ENCODE measurements around the gene MYOM3.

The MYOM3 gene

DNA sequence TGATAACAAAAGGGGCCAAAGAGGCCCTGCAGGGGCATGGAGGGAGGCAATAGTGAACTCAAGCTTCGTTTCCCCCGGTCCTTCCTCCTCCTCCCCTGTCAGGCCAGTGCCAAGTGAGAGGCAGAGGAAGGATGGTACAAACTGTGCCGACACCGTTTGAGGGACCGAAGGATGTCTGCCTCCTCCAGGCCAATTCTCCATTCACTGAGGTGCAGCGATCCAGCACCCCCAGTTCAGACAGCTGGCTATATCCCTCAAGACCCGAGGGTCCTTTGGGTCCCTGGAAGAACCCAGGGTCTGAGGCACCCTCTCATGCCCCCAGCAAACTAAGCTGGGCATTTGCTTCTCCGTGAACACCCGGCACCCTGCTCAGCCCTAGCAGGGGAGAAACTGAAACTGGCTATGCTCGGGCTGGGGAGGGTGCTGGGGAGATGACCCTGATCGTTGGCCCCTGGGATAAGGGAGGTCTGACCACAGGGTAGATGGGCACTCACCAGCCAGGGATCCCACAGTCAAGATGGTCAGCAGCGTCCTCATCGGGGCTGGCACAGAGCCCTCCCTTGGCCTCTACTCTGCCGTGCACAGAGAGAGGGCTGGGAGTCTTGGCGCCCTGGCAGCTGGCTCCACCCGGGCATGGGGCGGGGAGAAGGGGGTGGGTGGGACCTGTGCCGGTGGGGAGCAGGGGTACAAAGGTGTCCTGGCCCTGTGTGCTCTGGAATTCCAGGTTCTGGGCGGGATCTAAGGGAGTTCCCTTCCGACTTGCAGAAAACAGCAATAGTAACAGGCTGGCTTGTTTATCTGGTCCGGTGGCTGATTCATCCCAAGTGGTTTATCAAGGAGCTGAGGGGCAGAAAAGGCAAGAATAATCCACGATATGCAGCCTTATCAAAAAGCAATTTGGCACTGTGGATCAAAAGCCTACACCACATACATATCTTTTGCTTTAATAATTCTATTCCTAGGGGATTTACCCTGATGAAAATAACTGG lies 30.9 kb upstream of the MYOM3 start, which contains the start of gene IL22RA1:
Gene IL22RA1 (minus strand): TSS at position 595 of the 989 bp plus-strand sequence. CDS start 58 bp downstream, at position 537.
- no peaks in the 10 kb centered on the region; the same call in 1 of the 2 replicates for H3K9me3 ChIP-seq (ENCODE audit: insufficient read depth, low read length)
- no peaks in the 10 kb centered on the region for H3K27me3 ChIP-seq (ENCODE audit: insufficient read depth, insufficient read length)
- no peak for DNase-seq (ENCODE audit: low read depth, low spot score)
- peaks cover 2% of the 10 kb centered on the region for H3K4me1 ChIP-seq (ENCODE audit: insufficient read depth, insufficient read length)
- H3K4me3 ChIP-seq (ENCODE audit: insufficient read length, low read depth) = no peak within 1 kb of the TSS
- no peak for TF ChIP-seq SUZ12 (IDR thresholded peaks at IDR 0.05; ENCODE audit: extremely low read depth, insufficient read depth, insufficient read length)
- no peak for TF ChIP-seq ZNF274 (IDR thresholded peaks at IDR 0.05; ENCODE audit: low read depth, low read length)
- TF ChIP-seq YY1 (IDR thresholded peaks at IDR 0.05; ENCODE audit: insufficient read depth, insufficient read length) = no peak
- H3K9ac ChIP-seq (ENCODE audit: insufficient read length, low read depth) = no peak within 1 kb of the TSS
- H3K36me3 ChIP-seq (ENCODE audit: insufficient read depth, insufficient read length, low read length) = no peaks in the 10 kb centered on the region

DNA sequence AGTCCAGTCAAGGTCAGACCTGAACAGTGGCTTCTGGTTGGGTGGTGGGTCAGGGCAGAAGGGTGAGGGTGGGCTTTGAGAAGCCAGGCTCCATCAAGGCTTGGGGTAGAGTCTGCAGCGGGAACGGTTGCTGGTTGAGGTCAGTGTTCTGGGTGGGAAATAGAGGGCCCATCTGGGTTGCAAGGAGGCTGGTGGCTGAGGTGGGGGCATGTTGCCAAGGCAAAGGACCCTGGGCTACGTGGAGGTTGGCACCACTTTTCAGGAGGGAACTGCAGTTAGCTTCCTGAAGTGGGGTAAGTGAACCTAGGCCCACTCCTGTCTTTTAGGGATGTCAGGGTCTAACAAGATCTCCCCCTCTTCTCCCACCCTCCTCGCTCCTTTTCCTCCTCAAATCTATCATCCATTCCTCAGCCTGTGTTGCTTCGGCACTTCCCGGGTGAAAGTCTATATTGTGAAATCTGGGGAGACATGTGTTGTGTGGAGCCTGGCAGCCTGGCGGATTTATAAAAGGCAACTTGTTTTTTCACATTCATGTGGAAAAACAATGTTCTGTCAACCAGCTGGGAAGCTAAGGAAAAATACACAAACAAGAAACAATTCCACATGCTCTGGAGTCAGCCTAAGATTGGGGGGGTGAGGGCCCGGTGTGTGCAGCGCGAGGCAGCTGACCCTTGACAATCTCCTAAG lies 29.5 kb upstream of the MYOM3 start:
- H3K36me3 ChIP-seq (ENCODE audit: insufficient read depth, insufficient read length, low read length) = no peaks in the 10 kb centered on the region
- DNase-seq (ENCODE audit: low read depth, low spot score) = no peak
- H3K4me3 ChIP-seq (ENCODE audit: insufficient read length, low read depth) = no peak overlapping the region
- H3K9ac ChIP-seq (ENCODE audit: insufficient read length, low read depth) = no peak overlapping the region
- peaks cover 2% of the 10 kb centered on the region for H3K4me1 ChIP-seq (ENCODE audit: insufficient read depth, insufficient read length)
- no peaks in the 10 kb centered on the region for H3K27me3 ChIP-seq (ENCODE audit: insufficient read depth, insufficient read length)
- TF ChIP-seq YY1 (IDR thresholded peaks at IDR 0.05; ENCODE audit: insufficient read depth, insufficient read length) (no peak), SUZ12 (IDR thresholded peaks at IDR 0.05; ENCODE audit: extremely low read depth, insufficient read depth, insufficient read length) (no peak), ZNF274 (IDR thresholded peaks at IDR 0.05; ENCODE audit: low read depth, low read length) (no peak)
- no peaks in the 10 kb centered on the region; the same call in 1 of the 2 replicates for H3K9me3 ChIP-seq (ENCODE audit: insufficient read depth, low read length)

DNA sequence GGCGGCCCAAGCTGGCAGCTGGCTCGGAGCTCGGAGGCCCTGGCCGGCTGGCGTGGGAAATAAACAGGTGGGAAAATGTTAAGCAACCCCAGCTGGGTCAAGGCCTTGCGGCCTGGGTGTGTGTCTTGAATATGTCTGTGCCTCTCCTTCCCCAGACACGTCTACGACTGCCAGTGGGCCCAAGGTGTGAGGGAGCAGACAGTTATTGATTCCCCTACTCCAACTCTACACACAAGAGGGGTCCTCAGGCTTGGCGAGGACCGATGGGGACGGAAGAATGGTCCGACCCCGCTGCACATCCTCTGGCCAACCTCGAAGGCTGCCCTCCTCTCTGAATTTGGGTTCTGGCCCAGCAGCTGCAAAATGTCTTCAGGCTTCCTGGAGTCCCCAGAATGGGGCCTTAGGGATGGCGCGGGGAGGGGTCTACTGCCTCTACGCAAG lies 28.8 kb upstream of the MYOM3 start:
- no peak for DNase-seq (ENCODE audit: low read depth, low spot score)
- H3K9ac ChIP-seq (ENCODE audit: insufficient read length, low read depth) = no peak overlapping the region
- no peaks in the 10 kb centered on the region; the same call in 1 of the 2 replicates for H3K9me3 ChIP-seq (ENCODE audit: insufficient read depth, low read length)
- H3K4me1 ChIP-seq (ENCODE audit: insufficient read depth, insufficient read length) = peaks cover 2% of the 10 kb centered on the region
- no peak overlapping the region for H3K4me3 ChIP-seq (ENCODE audit: insufficient read length, low read depth)
- no peaks in the 10 kb centered on the region for H3K36me3 ChIP-seq (ENCODE audit: insufficient read depth, insufficient read length, low read length)
- no peak for TF ChIP-seq SUZ12 (IDR thresholded peaks at IDR 0.05; ENCODE audit: extremely low read depth, insufficient read depth, insufficient read length)
- TF ChIP-seq YY1 (IDR thresholded peaks at IDR 0.05; ENCODE audit: insufficient read depth, insufficient read length) = no peak
- TF ChIP-seq ZNF274 (IDR thresholded peaks at IDR 0.05; ENCODE audit: low read depth, low read length) = no peak
- H3K27me3 ChIP-seq (ENCODE audit: insufficient read depth, insufficient read length) = no peaks in the 10 kb centered on the region

GRCh38 chr1:24139841-24140425 lies 28.0 kb upstream of the MYOM3 start:
- no peak overlapping the region for H3K9ac ChIP-seq (ENCODE audit: insufficient read length, low read depth)
- peaks cover 2% of the 10 kb centered on the region for H3K4me1 ChIP-seq (ENCODE audit: insufficient read depth, insufficient read length)
- TF ChIP-seq YY1 (IDR thresholded peaks at IDR 0.05; ENCODE audit: insufficient read depth, insufficient read length) = no peak
- no peak for TF ChIP-seq SUZ12 (IDR thresholded peaks at IDR 0.05; ENCODE audit: extremely low read depth, insufficient read depth, insufficient read length)
- TF ChIP-seq ZNF274 (IDR thresholded peaks at IDR 0.05; ENCODE audit: low read depth, low read length) = no peak
- DNase-seq (ENCODE audit: low read depth, low spot score) = no peak
- no peaks in the 10 kb centered on the region; the same call in 1 of the 2 replicates for H3K9me3 ChIP-seq (ENCODE audit: insufficient read depth, low read length)
- H3K27me3 ChIP-seq (ENCODE audit: insufficient read depth, insufficient read length) = no peaks in the 10 kb centered on the region
- no peak overlapping the region for H3K4me3 ChIP-seq (ENCODE audit: insufficient read length, low read depth)
- no peaks in the 10 kb centered on the region for H3K36me3 ChIP-seq (ENCODE audit: insufficient read depth, insufficient read length, low read length)

- Histone ChIP-seq H3K27me3 (ENCODE audit: insufficient read depth, insufficient read length) (no peaks in the 10 kb centered on the region), H3K9me3 (ENCODE audit: insufficient read depth, low read length) (no peaks in the 10 kb centered on the region; the same call in 1 of the 2 replicates), H3K4me1 (ENCODE audit: insufficient read depth, insufficient read length) (peaks cover 2% of the 10 kb centered on the region), H3K4me3 (ENCODE audit: insufficient read length, low read depth) (no peak overlapping the region), H3K9ac (ENCODE audit: insufficient read length, low read depth) (no peak overlapping the region), H3K36me3 (ENCODE audit: insufficient read depth, insufficient read length, low read length) (no peaks in the 10 kb centered on the region)
- TF ChIP-seq YY1 (IDR thresholded peaks at IDR 0.05; ENCODE audit: insufficient read depth, insufficient read length) (no peak), ZNF274 (IDR thresholded peaks at IDR 0.05; ENCODE audit: low read depth, low read length) (no peak), SUZ12 (IDR thresholded peaks at IDR 0.05; ENCODE audit: extremely low read depth, insufficient read depth, insufficient read length) (no peak)
- no peak for DNase-seq (ENCODE audit: low read depth, low spot score)
Observed at GRCh38 chr1:24139222-24139489, 27.2 kb upstream of the MYOM3 start.

- no peak for DNase-seq (ENCODE audit: low read depth, low spot score)
Observed at GRCh38 chr1:24138476-24139221, 26.7 kb upstream of the MYOM3 start.

More at GRCh38 chr1:24138476-24139221, 26.7 kb upstream of the MYOM3 start:
- no peak overlapping the region for H3K4me3 ChIP-seq (ENCODE audit: insufficient read length, low read depth)
- no peaks in the 10 kb centered on the region for H3K27me3 ChIP-seq (ENCODE audit: insufficient read depth, insufficient read length)
- H3K9ac ChIP-seq (ENCODE audit: insufficient read length, low read depth) = no peak overlapping the region
- H3K4me1 ChIP-seq (ENCODE audit: insufficient read depth, insufficient read length) = peaks cover 2% of the 10 kb centered on the region
- no peak for TF ChIP-seq YY1 (IDR thresholded peaks at IDR 0.05; ENCODE audit: insufficient read depth, insufficient read length)
- no peaks in the 10 kb centered on the region; the same call in 1 of the 2 replicates for H3K9me3 ChIP-seq (ENCODE audit: insufficient read depth, low read length)
- no peaks in the 10 kb centered on the region for H3K36me3 ChIP-seq (ENCODE audit: insufficient read depth, insufficient read length, low read length)
